Measurements from ENCODE around the gene WNT3A.

GRCh38 chr1:228046421-228047182, 39.8 kb downstream of the WNT3A start:
- TF ChIP-seq NRF1 (IDR thresholded peaks at IDR 0.05; ENCODE audit: low read depth, low read length) (no peak), CTCF (IDR thresholded peaks at IDR 0.05) (no peak), RCOR1 (IDR thresholded peaks at IDR 0.05; ENCODE audit: low read length) (no peak), JUND (IDR thresholded peaks at IDR 0.05) (no peak), EP300 (IDR thresholded peaks at IDR 0.05; ENCODE audit: borderline replicate concordance in 1 of 2, low read depth in 1 of 2, low read length in 1 of 2) (no peak), POLR2AphosphoS5 (IDR thresholded peaks at IDR 0.05; ENCODE audit: low read depth, low read length) (no peak)

Measured in SK-N-SH (cell line).